ENCODE measurements around the gene HDGFL2.

Gene HDGFL2

DNA sequence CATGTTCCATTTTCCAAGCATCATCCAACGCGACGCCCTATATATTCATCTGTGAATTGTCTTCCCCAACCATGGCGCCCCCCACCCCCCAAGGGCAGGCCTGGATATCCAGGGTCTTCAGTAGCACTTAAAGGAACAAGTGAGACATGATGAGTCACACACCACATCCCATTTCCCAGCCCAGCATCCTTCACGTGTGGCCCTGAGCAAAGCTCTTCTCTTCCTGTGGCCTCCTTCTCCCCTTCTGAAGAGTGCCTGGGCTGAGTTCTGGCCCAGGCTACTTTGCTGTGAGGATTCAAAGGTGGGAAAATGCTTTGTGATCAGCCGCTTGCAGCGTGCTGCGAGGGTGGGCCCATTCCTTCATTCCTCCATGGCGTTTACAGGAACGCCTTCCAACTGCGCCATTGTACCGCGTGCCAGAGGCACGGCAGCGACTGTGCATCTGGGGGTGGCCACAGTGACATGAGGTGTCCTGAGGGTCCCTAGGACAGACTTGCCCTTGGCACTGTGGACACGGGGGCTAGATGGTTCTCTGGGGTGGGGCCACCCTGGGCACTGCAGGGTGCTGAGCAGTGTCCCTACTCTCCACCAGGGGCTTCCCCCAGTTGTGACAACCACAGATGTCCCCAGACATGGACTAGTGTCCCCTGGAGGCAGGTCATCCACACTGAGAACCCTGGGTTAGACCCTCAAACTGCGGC lies 34.5 kb downstream of the HDGFL2 start:
- TF ChIP-seq HOXA7 (CRISPR knock-in tag; IDR thresholded peaks at IDR 0.05; ENCODE audit: borderline replicate concordance) (no peak), EGR2 (tag by site-specific recombination; IDR thresholded peaks at IDR 0.05; ENCODE audit: low read depth) (no peak), ZNF214 (tag by site-specific recombination; IDR thresholded peaks at IDR 0.05; ENCODE audit: borderline replicate concordance) (no peak)
- TF ChIP-seq, protein P1, sequence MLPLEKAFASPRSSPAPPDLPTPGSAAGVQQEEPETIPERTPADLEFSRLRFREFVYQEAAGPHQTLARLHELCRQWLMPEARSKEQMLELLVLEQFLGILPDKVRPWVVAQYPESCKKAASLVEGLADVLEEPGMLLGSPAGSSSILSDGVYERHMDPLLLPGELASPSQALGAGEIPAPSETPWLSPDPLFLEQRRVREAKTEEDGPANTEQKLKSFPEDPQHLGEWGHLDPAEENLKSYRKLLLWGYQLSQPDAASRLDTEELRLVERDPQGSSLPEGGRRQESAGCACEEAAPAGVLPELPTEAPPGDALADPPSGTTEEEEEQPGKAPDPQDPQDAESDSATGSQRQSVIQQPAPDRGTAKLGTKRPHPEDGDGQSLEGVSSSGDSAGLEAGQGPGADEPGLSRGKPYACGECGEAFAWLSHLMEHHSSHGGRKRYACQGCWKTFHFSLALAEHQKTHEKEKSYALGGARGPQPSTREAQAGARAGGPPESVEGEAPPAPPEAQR (tag by site-specific recombination; IDR thresholded peaks at IDR 0.05): no peak
- ChIA-PET CTCF (no interaction called here), POLR2A (no interaction called here)
- H3K36me3 ChIP-seq (ENCODE audit: control insufficient read depth in 2 of 2, insufficient read depth in 1 of 2, low read length in 2 of 2): peaks cover 0 to 50% of the 10 kb centered on the region in 2 experiments; a peak in 2 of 3 replicates
- H3K27ac ChIP-seq (ENCODE audit: extremely low read depth, low read depth, low read length): no peak overlapping the region
- H3K4me1 ChIP-seq (ENCODE audit: control insufficient read depth, insufficient read depth, low read length): no peaks in the 10 kb centered on the region
- no peaks in the 10 kb centered on the region for H3K9me3 ChIP-seq (ENCODE audit: control insufficient read depth, insufficient read depth, low read depth, low read length)
- no peak overlapping the region for H3K4me3 ChIP-seq (ENCODE audit: low read depth, low read length)

GRCh38 chr19:4507150-4507452 lies 35.0 kb downstream of the HDGFL2 start:
- H3K9me3 ChIP-seq (ENCODE audit: control insufficient read depth, insufficient read depth, low read depth, low read length): no peaks in the 10 kb centered on the region
- ChIA-PET POLR2A (no interaction called here), CTCF (interaction anchor here (3.6 kb wide), 1 partner anchor 17 kb away, joined by 24 read pairs; no protein-coding TSS in a partner anchor)
- H3K27ac ChIP-seq (ENCODE audit: extremely low read depth, low read depth, low read length): no peak overlapping the region; the same call in 1 of the 2 replicates
- no peaks in the 10 kb centered on the region for H3K4me1 ChIP-seq (ENCODE audit: control insufficient read depth, insufficient read depth, low read length)
- peaks cover 0 to 45% of the 10 kb centered on the region in 2 experiments; a peak in 2 of 3 replicates for H3K36me3 ChIP-seq (ENCODE audit: control insufficient read depth in 2 of 2, insufficient read depth in 1 of 2, low read length in 2 of 2)
- no peak overlapping the region for H3K4me3 ChIP-seq (ENCODE audit: low read depth, low read length)
- no peak for TF ChIP-seq PRDM4 (tag by site-specific recombination; IDR thresholded peaks at IDR 0.05)
- no peak for TF ChIP-seq ZNF596 (tag by site-specific recombination; IDR thresholded peaks at IDR 0.05)
- TF ChIP-seq ZEB2 (tag by site-specific recombination; IDR thresholded peaks at IDR 0.05): no peak
- TF ChIP-seq ZNF571 (tag by site-specific recombination; IDR thresholded peaks at IDR 0.05): no peak
- TF ChIP-seq, protein P2, sequence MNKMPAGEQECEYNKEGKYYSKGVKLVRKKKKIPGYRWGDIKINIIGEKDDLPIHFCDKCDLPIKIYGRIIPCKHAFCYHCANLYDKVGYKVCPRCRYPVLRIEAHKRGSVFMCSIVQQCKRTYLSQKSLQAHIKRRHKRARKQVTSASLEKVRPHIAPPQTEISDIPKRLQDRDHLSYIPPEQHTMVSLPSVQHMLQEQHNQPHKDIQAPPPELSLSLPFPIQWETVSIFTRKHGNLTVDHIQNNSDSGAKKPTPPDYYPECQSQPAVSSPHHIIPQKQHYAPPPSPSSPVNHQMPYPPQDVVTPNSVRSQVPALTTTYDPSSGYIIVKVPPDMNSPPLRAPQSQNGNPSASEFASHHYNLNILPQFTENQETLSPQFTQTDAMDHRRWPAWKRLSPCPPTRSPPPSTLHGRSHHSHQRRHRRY (tag by site-specific recombination; IDR thresholded peaks at IDR 0.05): no peak
- TF ChIP-seq ZFP37 (tag by site-specific recombination; IDR thresholded peaks at IDR 0.05): no peak
- no peak for TF ChIP-seq WT1 (tag by site-specific recombination; IDR thresholded peaks at IDR 0.05)
- no peak for TF ChIP-seq ZNF514 (tag by site-specific recombination; IDR thresholded peaks at IDR 0.05)
- TF ChIP-seq ZNF10 (tag by site-specific recombination; IDR thresholded peaks at IDR 0.05): no peak
- no peak for TF ChIP-seq ZNF530 (tag by site-specific recombination; IDR thresholded peaks at IDR 0.05; ENCODE audit: low read depth)
- no peak for TF ChIP-seq ZNF76 (tag by site-specific recombination; IDR thresholded peaks at IDR 0.05; ENCODE audit: borderline replicate concordance, low read depth)
- no peak for TF ChIP-seq ZBTB10 (tag by site-specific recombination; IDR thresholded peaks at IDR 0.05)
- no peak for TF ChIP-seq TRIM28 (IDR thresholded peaks at IDR 0.05; ENCODE audit: borderline replicate concordance, low read length)
- no peak for TF ChIP-seq ZNF221 (tag by site-specific recombination; IDR thresholded peaks at IDR 0.05; ENCODE audit: borderline replicate concordance)
- no peak for TF ChIP-seq ZNF202 (tag by site-specific recombination; IDR thresholded peaks at IDR 0.05; ENCODE audit: borderline replicate concordance)
- TF ChIP-seq, protein P3, sequence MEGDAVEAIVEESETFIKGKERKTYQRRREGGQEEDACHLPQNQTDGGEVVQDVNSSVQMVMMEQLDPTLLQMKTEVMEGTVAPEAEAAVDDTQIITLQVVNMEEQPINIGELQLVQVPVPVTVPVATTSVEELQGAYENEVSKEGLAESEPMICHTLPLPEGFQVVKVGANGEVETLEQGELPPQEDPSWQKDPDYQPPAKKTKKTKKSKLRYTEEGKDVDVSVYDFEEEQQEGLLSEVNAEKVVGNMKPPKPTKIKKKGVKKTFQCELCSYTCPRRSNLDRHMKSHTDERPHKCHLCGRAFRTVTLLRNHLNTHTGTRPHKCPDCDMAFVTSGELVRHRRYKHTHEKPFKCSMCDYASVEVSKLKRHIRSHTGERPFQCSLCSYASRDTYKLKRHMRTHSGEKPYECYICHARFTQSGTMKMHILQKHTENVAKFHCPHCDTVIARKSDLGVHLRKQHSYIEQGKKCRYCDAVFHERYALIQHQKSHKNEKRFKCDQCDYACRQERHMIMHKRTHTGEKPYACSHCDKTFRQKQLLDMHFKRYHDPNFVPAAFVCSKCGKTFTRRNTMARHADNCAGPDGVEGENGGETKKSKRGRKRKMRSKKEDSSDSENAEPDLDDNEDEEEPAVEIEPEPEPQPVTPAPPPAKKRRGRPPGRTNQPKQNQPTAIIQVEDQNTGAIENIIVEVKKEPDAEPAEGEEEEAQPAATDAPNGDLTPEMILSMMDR (tag by site-specific recombination; IDR thresholded peaks at IDR 0.05): no peak
- TF ChIP-seq ZNF660 (tag by site-specific recombination; IDR thresholded peaks at IDR 0.05): no peak

Measured in HEK293 (cell line).